A549 (cell line): Measurements from ENCODE around the gene HOXD8.

Experiments
- CTCF ChIP-seq: fragments of >200 bp; sonication (Bioruptor Twin); formaldehyde crosslinking; IDR thresholded peaks from 3 replicates; pipeline ENCODE4 v1.5.1; 2016
- KDM1A ChIP-seq: fragments of 200-600 bp; sonication (generic); IDR thresholded peaks from 2 replicates; pipeline ENCODE4 v1.6.1; 2016; ENCODE audit warnings: low read depth, mild to moderate bottlenecking
- POLR2A ChIP-seq: IDR thresholded peaks from 2 replicates; pipeline ENCODE4 v1.6.1; 2012; ENCODE audit warnings: mild to moderate bottlenecking, low read length
- SREBF2 ChIP-seq: fragments of 450-650 bp; IDR thresholded peaks from 2 replicates; pipeline ENCODE4 v1.6.1; 2014; ENCODE audit warnings: mild to moderate bottlenecking, moderate library complexity
- USF2 ChIP-seq: fragments of 450-650 bp; IDR thresholded peaks from 2 replicates; pipeline ENCODE4 v1.6.1; 2014; ENCODE audit warnings: antibody characterized with exemption

- TF ChIP-seq CTCF (no peak), USF2 (peak; percentile 79), KDM1A (no peak), SREBF2 (no peak), POLR2A (no peak)
These were observed 22.6 kb upstream of the HOXD8 start, which contains the start of gene HOXD11 for GRCh38 chr2:176106581-176107539.
